ENCODE results near the gene KLHDC4.

- TF ChIP-seq ZNF274 (IDR thresholded peaks at IDR 0.05; ENCODE audit: low read depth, low read length) (no peak), YY1 (IDR thresholded peaks at IDR 0.05; ENCODE audit: insufficient read depth, insufficient read length) (no peak), SUZ12 (IDR thresholded peaks at IDR 0.05; ENCODE audit: extremely low read depth, insufficient read depth, insufficient read length) (no peak)
Observed at GRCh38 chr16:87697792-87698191, 68.0 kb downstream of the KLHDC4 start.

Measured in NT2/D1 (cell line).